Measurements from ENCODE around the gene FOXF2.

The FOXF2 gene

GRCh38 chr6:1407499-1407990, 18.2 kb downstream of the FOXF2 start:
- no peak for DNase-seq (ENCODE audit: low read depth in 2 of 2)

GRCh38 chr6:1409774-1410465, 20.5 kb downstream of the FOXF2 start:
- DNase-seq (ENCODE audit: low read depth in 2 of 2): no peak

- DNase-seq (ENCODE audit: low read depth in 2 of 2): no peak
Measured at GRCh38 chr6:1412901-1413300, 23.5 kb downstream of the FOXF2 start.

- DNase-seq (ENCODE audit: low read depth in 2 of 2): no peak
Measured at GRCh38 chr6:1415416-1416063, 26.2 kb downstream of the FOXF2 start.

- no peak for DNase-seq (ENCODE audit: low read depth in 2 of 2)
Measured at GRCh38 chr6:1416191-1416760, 26.9 kb downstream of the FOXF2 start.

GRCh38 chr6:1416820-1417219, 27.4 kb downstream of the FOXF2 start:
- no peak for DNase-seq (ENCODE audit: low read depth in 2 of 2)

GRCh38 chr6:1417718-1418117, 28.3 kb downstream of the FOXF2 start:
- DNase-seq (ENCODE audit: low read depth in 2 of 2): no peak

- DNase-seq (ENCODE audit: low read depth in 2 of 2): no peak
Measured at GRCh38 chr6:1418471-1419191, 29.3 kb downstream of the FOXF2 start.

- DNase-seq (ENCODE audit: low read depth in 2 of 2): no peak
Measured at GRCh38 chr6:1420382-1420781, 31.0 kb downstream of the FOXF2 start.

GRCh38 chr6:1422290-1422689, 32.9 kb downstream of the FOXF2 start:
- no peak for DNase-seq (ENCODE audit: low read depth in 2 of 2)

GRCh38 chr6:1423578-1423977, 34.2 kb downstream of the FOXF2 start:
- no peak for DNase-seq (ENCODE audit: low read depth in 2 of 2)

- DNase-seq (ENCODE audit: low read depth in 2 of 2): no peak
Measured at GRCh38 chr6:1424306-1424927, 35.0 kb downstream of the FOXF2 start.

- DNase-seq (ENCODE audit: low read depth in 2 of 2): no peak
Measured at GRCh38 chr6:1426416-1426815, 37.0 kb downstream of the FOXF2 start.

GRCh38 chr6:1435806-1436205, 46.4 kb downstream of the FOXF2 start:
- DNase-seq (ENCODE audit: low read depth in 2 of 2): no peak

GRCh38 chr6:1436334-1437306, 47.2 kb downstream of the FOXF2 start:
- no peak for DNase-seq (ENCODE audit: low read depth in 2 of 2)

GRCh38 chr6:1437553-1438406, 48.4 kb downstream of the FOXF2 start:
- no peak for DNase-seq (ENCODE audit: low read depth in 2 of 2)

- no peak for DNase-seq (ENCODE audit: low read depth in 2 of 2)
Measured at GRCh38 chr6:1438471-1438881, 49.1 kb downstream of the FOXF2 start.

- DNase-seq (ENCODE audit: low read depth in 2 of 2): no peak
Measured at GRCh38 chr6:1439349-1439748, 50.0 kb downstream of the FOXF2 start.

GRCh38 chr6:1442929-1443328, 53.6 kb downstream of the FOXF2 start:
- no peak for DNase-seq (ENCODE audit: low read depth in 2 of 2)

Measured in stimulated activated CD8-positive, alpha-beta memory T cell treated with anti-CD3 and anti-CD28 coated beads, Interleukin-7, amount 100 ng/mL, for 4 hours (primary cell).